Measurements from ENCODE around the gene MOB2.

DNA sequence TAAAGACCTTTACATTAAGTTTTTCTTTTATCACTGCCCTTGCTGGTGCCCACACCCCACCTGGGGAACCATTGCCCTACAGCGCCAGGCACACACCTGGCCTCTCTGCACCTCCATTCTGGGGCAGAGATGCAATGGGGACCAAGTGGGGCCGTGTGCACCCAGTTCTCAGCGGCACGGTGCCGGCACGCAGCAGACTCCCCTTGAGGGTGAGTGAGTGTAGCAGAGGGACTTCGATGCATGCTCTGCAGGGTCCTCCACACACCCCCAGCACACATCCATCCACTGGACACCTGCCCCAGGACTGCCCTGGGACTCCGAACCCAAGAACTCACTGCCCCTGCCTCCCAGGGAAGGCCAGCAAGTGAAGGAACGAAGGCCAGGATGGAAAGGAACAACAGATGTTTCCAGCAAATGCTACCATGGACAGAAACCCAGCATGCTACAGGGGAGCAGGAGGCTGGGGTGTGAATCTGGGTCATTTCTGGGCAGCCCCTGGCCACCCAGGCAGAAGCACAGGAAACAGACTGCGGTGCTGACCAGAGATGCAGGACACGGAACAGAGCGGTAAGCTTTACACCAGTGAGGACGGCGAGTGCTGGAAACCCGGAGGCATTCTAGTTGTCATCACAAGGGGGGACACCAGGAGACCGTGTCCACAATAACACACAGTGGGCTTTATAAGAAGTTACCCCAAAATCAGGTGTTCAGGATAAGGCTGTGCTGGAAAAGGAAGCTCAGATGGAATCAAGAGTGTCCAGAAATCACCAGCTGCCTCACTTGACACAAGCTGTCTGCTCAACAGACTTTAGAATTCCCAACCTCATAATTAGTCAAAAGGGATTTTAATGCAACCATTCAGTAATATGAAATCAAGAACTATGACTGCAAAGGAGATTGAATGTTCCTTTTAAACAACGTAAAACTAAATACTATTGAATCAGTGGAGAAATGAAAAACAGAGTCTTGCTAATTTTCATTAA lies 32.7 kb upstream of the MOB2 start:
- TF ChIP-seq RARB (CRISPR knock-in tag; IDR thresholded peaks at IDR 0.05) (no peak), ZFP3 (CRISPR knock-in tag; IDR thresholded peaks at IDR 0.05) (no peak), ARNTL (CRISPR knock-in tag; IDR thresholded peaks at IDR 0.05; ENCODE audit: borderline replicate concordance, low read depth) (no peak), ZFP30 (CRISPR knock-in tag; IDR thresholded peaks at IDR 0.05) (no peak), BACH2 (CRISPR knock-in tag; IDR thresholded peaks at IDR 0.05; ENCODE audit: borderline replicate concordance) (no peak), ZNF8 (CRISPR knock-in tag; IDR thresholded peaks at IDR 0.05) (no peak), SNAI2 (CRISPR knock-in tag; IDR thresholded peaks at IDR 0.05) (no peak), PPARA (CRISPR knock-in tag; IDR thresholded peaks at IDR 0.05; ENCODE audit: borderline replicate concordance) (no peak), GLIS3 (CRISPR knock-in tag; IDR thresholded peaks at IDR 0.05) (no peak), ESRRG (CRISPR knock-in tag; IDR thresholded peaks at IDR 0.05) (no peak)
- TF ChIP-seq, protein P1, sequence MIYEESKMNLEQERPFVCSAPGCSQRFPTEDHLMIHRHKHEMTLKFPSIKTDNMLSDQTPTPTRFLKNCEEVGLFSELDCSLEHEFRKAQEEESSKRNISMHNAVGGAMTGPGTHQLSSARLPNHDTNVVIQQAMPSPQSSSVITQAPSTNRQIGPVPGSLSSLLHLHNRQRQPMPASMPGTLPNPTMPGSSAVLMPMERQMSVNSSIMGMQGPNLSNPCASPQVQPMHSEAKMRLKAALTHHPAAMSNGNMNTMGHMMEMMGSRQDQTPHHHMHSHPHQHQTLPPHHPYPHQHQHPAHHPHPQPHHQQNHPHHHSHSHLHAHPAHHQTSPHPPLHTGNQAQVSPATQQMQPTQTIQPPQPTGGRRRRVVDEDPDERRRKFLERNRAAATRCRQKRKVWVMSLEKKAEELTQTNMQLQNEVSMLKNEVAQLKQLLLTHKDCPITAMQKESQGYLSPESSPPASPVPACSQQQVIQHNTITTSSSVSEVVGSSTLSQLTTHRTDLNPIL (CRISPR knock-in tag; IDR thresholded peaks at IDR 0.05; ENCODE audit: low read depth) = no peak
- TF ChIP-seq, protein P2, sequence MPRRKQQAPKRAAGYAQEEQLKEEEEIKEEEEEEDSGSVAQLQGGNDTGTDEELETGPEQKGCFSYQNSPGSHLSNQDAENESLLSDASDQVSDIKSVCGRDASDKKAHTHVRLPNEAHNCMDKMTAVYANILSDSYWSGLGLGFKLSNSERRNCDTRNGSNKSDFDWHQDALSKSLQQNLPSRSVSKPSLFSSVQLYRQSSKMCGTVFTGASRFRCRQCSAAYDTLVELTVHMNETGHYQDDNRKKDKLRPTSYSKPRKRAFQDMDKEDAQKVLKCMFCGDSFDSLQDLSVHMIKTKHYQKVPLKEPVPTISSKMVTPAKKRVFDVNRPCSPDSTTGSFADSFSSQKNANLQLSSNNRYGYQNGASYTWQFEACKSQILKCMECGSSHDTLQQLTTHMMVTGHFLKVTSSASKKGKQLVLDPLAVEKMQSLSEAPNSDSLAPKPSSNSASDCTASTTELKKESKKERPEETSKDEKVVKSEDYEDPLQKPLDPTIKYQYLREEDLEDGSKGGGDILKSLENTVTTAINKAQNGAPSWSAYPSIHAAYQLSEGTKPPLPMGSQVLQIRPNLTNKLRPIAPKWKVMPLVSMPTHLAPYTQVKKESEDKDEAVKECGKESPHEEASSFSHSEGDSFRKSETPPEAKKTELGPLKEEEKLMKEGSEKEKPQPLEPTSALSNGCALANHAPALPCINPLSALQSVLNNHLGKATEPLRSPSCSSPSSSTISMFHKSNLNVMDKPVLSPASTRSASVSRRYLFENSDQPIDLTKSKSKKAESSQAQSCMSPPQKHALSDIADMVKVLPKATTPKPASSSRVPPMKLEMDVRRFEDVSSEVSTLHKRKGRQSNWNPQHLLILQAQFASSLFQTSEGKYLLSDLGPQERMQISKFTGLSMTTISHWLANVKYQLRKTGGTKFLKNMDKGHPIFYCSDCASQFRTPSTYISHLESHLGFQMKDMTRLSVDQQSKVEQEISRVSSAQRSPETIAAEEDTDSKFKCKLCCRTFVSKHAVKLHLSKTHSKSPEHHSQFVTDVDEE (CRISPR knock-in tag; IDR thresholded peaks at IDR 0.05) = no peak
- TF ChIP-seq, protein P3, sequence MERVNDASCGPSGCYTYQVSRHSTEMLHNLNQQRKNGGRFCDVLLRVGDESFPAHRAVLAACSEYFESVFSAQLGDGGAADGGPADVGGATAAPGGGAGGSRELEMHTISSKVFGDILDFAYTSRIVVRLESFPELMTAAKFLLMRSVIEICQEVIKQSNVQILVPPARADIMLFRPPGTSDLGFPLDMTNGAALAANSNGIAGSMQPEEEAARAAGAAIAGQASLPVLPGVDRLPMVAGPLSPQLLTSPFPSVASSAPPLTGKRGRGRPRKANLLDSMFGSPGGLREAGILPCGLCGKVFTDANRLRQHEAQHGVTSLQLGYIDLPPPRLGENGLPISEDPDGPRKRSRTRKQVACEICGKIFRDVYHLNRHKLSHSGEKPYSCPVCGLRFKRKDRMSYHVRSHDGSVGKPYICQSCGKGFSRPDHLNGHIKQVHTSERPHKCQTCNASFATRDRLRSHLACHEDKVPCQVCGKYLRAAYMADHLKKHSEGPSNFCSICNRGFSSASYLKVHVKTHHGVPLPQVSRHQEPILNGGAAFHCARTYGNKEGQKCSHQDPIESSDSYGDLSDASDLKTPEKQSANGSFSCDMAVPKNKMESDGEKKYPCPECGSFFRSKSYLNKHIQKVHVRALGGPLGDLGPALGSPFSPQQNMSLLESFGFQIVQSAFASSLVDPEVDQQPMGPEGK (CRISPR knock-in tag; IDR thresholded peaks at IDR 0.05; ENCODE audit: borderline replicate concordance) = no peak
- TF ChIP-seq, protein P4, sequence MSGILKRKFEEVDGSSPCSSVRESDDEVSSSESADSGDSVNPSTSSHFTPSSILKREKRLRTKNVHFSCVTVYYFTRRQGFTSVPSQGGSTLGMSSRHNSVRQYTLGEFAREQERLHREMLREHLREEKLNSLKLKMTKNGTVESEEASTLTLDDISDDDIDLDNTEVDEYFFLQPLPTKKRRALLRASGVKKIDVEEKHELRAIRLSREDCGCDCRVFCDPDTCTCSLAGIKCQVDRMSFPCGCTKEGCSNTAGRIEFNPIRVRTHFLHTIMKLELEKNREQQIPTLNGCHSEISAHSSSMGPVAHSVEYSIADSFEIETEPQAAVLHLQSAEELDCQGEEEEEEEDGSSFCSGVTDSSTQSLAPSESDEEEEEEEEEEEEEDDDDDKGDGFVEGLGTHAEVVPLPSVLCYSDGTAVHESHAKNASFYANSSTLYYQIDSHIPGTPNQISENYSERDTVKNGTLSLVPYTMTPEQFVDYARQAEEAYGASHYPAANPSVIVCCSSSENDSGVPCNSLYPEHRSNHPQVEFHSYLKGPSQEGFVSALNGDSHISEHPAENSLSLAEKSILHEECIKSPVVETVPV (CRISPR knock-in tag; IDR thresholded peaks at IDR 0.05) = no peak
